ENCODE measurements around the gene EPB41L4B. TPM values are rescaled to one million over a fixed set of nuclear protein-coding genes. Genes with fewer than 3 reads are reported as not detected.

EPB41L4B gene
- polyA plus RNA-seq, 3 donors from 2014 or later: not detected

- Mint-ChIP-seq H3K4me1 (no peaks in the 10 kb centered on the region), H3K9me3 (no peaks in the 10 kb centered on the region), H3K4me3 (no peak overlapping the region), H3K27me3 (ENCODE audit: low read depth in 3 of 3) (peaks cover 0 to 2% (median 2%) of the 10 kb centered on the region in 3 donors), H3K36me3 (no peaks in the 10 kb centered on the region), H3K27ac (no peak overlapping the region)
- DNase-seq: no peak
Observed at GRCh38 chr9:109267555-109267954, 53.3 kb downstream of the EPB41L4B start.

- no peak overlapping the region for H3K4me3 Mint-ChIP-seq
- peaks cover 2 to 4% (median 2%) of the 10 kb centered on the region in 3 donors for H3K27me3 Mint-ChIP-seq (ENCODE audit: low read depth in 3 of 3)
- H3K27ac Mint-ChIP-seq: no peak overlapping the region
- H3K36me3 Mint-ChIP-seq: no peaks in the 10 kb centered on the region
- H3K9me3 Mint-ChIP-seq: no peaks in the 10 kb centered on the region
- no peaks in the 10 kb centered on the region for H3K4me1 Mint-ChIP-seq
- DNase-seq: no peak
Observed at GRCh38 chr9:109264877-109265587, 55.8 kb downstream of the EPB41L4B start.

DNA sequence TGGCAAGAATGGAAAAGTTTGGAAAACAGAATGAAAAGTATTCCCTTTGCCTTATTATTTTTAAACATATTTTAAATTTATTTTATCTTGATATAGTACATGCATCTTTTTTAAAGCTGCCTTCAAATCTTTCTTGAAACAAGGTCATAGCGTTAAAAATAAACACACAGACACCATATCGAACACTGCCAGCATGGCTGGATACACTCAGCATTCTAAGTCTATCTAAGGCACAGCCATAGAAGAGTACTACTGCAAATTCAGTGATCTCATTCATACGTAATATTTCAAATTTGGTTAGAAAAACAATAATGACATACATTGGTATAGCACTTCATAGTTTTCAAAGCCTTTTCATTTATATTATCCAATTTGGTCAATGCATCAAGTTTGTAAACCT, 57.5 kb downstream of the EPB41L4B start:
- Mint-ChIP-seq H3K36me3 (no peaks in the 10 kb centered on the region), H3K4me1 (no peaks in the 10 kb centered on the region), H3K4me3 (no peak overlapping the region), H3K27me3 (ENCODE audit: low read depth in 3 of 3) (peaks cover 2 to 4% (median 2%) of the 10 kb centered on the region in 3 donors), H3K9me3 (no peaks in the 10 kb centered on the region), H3K27ac (no peak overlapping the region)
- DNase-seq: no peak

GRCh38 chr9:109258481-109259302, 62.2 kb downstream of the EPB41L4B start:
- DNase-seq: no peak
- Mint-ChIP-seq H3K27me3 (ENCODE audit: low read depth in 3 of 3) (peaks cover 2 to 4% (median 2%) of the 10 kb centered on the region in 3 donors), H3K36me3 (no peaks in the 10 kb centered on the region), H3K9me3 (no peaks in the 10 kb centered on the region), H3K4me3 (no peak overlapping the region), H3K4me1 (no peaks in the 10 kb centered on the region), H3K27ac (no peak overlapping the region)

DNA sequence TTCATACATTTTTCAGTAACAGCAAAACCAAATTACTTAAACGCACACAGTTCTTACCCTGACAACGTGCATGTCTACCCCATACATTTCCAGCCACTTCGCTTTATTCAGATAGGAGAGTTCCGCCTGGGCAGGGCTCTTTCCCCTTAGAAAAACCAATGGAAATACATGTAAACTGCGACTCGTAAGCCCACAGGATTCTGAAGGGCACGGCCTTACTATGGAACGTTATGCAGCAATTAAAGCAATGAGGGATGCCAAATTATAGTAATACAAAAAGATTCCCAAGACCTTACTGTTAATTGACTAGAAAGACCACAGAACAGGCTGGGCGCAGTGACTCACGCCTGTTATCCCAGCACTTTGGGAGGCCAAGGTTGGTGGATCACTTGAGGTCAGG, 64.5 kb downstream of the EPB41L4B start:
- Mint-ChIP-seq H3K27ac (no peak overlapping the region), H3K27me3 (ENCODE audit: low read depth in 3 of 3) (no peaks in the 10 kb centered on the region), H3K36me3 (no peaks in the 10 kb centered on the region), H3K4me3 (no peak overlapping the region), H3K4me1 (no peaks in the 10 kb centered on the region), H3K9me3 (no peaks in the 10 kb centered on the region)
- DNase-seq: no peak

- no peaks in the 10 kb centered on the region for H3K27me3 Mint-ChIP-seq (ENCODE audit: low read depth in 3 of 3)
- no peaks in the 10 kb centered on the region for H3K4me1 Mint-ChIP-seq
Observed at GRCh38 chr9:109255394-109255793, 65.5 kb downstream of the EPB41L4B start.

DNA sequence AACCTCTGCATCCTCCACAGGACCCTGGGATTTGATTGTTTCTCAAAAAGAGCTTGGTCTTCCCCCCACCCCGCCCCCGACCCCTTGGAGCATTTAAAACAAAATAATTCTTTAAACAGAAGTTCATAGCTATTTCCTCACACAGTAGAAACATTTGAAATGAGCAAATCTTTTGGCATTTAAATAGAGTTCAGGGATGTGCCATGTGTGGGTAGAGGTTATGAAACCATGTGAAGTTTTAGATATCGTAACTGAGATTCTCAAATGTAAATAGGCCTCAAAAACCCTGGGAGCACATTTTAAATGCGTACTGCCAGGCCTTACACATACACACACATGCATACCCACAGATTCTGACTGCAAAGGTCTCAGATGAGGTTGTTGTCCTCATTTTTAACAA, 66.5 kb downstream of the EPB41L4B start:
- Mint-ChIP-seq H3K27me3 (ENCODE audit: low read depth in 3 of 3) (peaks cover 0 to 3% (median 0%) of the 10 kb centered on the region in 3 donors), H3K27ac (no peak overlapping the region), H3K4me3 (no peak overlapping the region), H3K36me3 (no peaks in the 10 kb centered on the region), H3K9me3 (no peaks in the 10 kb centered on the region), H3K4me1 (no peaks in the 10 kb centered on the region)
- DNase-seq: no peak

More at GRCh38 chr9:109255394-109255793, 65.5 kb downstream of the EPB41L4B start:
- H3K36me3 Mint-ChIP-seq: no peaks in the 10 kb centered on the region
- no peak overlapping the region for H3K4me3 Mint-ChIP-seq
- no peaks in the 10 kb centered on the region for H3K9me3 Mint-ChIP-seq
- no peak overlapping the region for H3K27ac Mint-ChIP-seq
- DNase-seq: no peak

DNA sequence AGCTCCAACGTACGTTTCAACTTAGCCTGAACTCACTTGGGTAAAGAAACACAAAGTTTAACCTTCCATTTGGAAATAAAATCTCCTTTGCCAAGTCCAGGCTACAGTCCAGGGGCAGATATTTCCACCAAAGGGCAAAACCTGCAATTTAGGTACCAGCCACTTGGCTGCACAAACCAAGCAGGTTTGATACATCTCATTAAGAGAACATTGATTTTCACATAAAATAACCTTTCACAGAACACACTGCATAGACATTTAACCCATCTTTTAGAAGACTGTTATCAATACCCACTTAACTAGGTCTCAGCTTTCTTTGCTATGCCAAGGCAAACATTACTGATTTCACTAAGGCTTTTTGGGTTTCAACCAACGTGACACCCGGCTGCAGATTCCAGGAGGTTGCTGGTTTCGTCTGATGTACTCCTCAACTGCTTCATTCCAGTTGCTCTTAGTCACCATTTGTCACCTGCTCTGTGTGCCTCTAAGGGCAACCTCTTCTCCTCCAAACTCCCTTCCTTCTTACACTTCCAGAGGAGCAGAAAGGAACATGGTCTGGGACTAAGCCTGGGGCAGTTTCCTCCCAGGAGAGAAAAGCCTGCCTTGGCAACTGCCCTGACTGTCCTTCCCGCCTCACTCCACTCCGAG, 67.1 kb downstream of the EPB41L4B start:
- no peak overlapping the region for H3K4me3 Mint-ChIP-seq
- peaks cover 0 to 3% (median 0%) of the 10 kb centered on the region in 3 donors for H3K27me3 Mint-ChIP-seq (ENCODE audit: low read depth in 3 of 3)
- DNase-seq: no peak
- no peaks in the 10 kb centered on the region for H3K36me3 Mint-ChIP-seq
- no peak overlapping the region for H3K27ac Mint-ChIP-seq
- H3K9me3 Mint-ChIP-seq: no peaks in the 10 kb centered on the region
- H3K4me1 Mint-ChIP-seq: no peaks in the 10 kb centered on the region

DNA sequence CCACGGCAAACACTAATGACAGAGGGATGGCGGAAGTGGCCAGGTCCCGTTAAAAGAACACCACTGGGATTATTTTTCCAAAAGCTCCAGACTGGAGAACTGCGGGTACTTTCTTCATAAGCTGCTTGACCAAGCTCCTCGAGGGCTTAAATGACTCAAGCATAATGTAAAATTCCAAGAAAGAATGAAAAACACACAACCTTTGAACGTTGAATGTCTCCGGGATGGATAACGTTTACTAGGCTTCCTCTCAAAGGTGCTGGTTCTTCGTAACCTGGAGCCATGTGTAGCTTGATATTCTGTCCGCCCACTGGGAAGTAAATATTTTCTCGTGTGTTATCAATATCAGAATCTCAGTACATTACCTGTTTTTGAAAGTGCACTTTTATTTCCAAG, 67.6 kb downstream of the EPB41L4B start:
- Mint-ChIP-seq H3K9me3 (no peaks in the 10 kb centered on the region), H3K36me3 (no peaks in the 10 kb centered on the region), H3K27me3 (ENCODE audit: low read depth in 3 of 3) (peaks cover 0 to 3% (median 0%) of the 10 kb centered on the region in 3 donors), H3K4me3 (no peak overlapping the region), H3K27ac (no peak overlapping the region), H3K4me1 (no peaks in the 10 kb centered on the region)
- no peak for DNase-seq

DNA sequence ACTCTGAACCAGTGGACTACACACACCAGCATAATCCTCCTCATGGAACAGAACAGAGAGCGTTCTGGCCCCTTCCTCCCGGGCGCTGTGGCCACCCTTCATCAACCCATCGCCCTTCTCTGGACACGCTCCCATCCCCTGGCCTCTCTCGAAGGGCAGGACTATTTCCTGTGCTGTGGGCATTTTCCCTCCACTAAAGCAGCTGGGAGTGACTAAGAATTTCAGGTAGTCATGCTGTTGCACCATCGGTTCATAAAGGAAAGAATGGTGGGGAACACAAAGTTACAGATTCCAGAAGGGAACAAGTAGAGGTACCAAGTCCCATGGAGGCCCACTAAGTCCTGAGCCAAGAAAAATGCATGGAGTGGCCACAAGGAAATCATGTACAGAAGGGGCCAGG, 68.6 kb downstream of the EPB41L4B start:
- Mint-ChIP-seq H3K36me3 (no peaks in the 10 kb centered on the region), H3K27ac (no peak overlapping the region), H3K4me1 (no peaks in the 10 kb centered on the region), H3K9me3 (no peaks in the 10 kb centered on the region), H3K27me3 (ENCODE audit: low read depth in 3 of 3) (peaks cover 0 to 3% (median 0%) of the 10 kb centered on the region in 3 donors), H3K4me3 (no peak overlapping the region)
- DNase-seq: no peak

DNA sequence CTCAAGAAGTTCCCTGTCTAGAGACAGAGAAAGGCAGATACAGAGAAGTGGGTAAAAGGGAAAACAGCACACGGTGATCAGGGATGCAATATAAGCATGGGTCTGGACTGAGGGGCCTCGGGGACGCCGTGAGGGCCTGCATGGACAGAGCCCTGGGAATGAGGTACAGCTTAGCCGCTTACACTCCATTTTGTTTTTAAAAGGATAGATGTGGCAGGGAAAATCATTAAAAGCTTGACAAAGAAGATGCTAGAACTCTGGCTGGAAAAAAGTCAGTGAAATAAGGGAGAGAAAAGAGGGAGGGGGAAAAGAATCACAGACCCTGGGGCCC, 69.1 kb downstream of the EPB41L4B start:
- H3K27ac Mint-ChIP-seq: no peak overlapping the region
- H3K4me1 Mint-ChIP-seq: no peaks in the 10 kb centered on the region
- no peak overlapping the region for H3K4me3 Mint-ChIP-seq
- H3K36me3 Mint-ChIP-seq: no peaks in the 10 kb centered on the region
- peaks cover 0 to 3% (median 0%) of the 10 kb centered on the region in 3 donors for H3K27me3 Mint-ChIP-seq (ENCODE audit: low read depth in 3 of 3)
- H3K9me3 Mint-ChIP-seq: no peaks in the 10 kb centered on the region
- no peak for DNase-seq

GRCh38 chr9:109251080-109251775, 69.6 kb downstream of the EPB41L4B start:
- H3K9me3 Mint-ChIP-seq: no peaks in the 10 kb centered on the region
- H3K4me3 Mint-ChIP-seq: no peak overlapping the region
- H3K36me3 Mint-ChIP-seq: no peaks in the 10 kb centered on the region

DNA sequence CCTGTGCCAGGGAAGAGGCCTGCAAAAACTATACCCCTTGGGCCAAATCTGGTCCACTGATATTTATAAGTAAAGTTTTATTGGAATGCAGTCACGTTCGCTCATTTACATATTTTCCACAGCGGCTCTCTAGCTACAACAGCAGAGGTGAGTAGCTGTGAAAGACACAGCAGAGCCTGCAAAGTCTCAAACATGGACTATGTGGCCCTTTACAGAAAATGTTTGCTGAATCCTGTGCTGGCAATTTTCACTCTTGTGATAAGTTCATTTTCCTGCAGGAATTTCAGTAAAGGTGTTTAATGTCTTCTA, 70.1 kb downstream of the EPB41L4B start:
- no peak overlapping the region for H3K4me3 Mint-ChIP-seq
- no peaks in the 10 kb centered on the region for H3K9me3 Mint-ChIP-seq
- DNase-seq: no peak
- peaks cover 0 to 3% (median 0%) of the 10 kb centered on the region in 3 donors for H3K27me3 Mint-ChIP-seq (ENCODE audit: low read depth in 3 of 3)
- H3K27ac Mint-ChIP-seq: no peak overlapping the region
- no peaks in the 10 kb centered on the region for H3K36me3 Mint-ChIP-seq
- no peaks in the 10 kb centered on the region for H3K4me1 Mint-ChIP-seq

More at GRCh38 chr9:109251080-109251775, 69.6 kb downstream of the EPB41L4B start:
- no peak overlapping the region for H3K27ac Mint-ChIP-seq
- peaks cover 0 to 3% (median 0%) of the 10 kb centered on the region in 3 donors for H3K27me3 Mint-ChIP-seq (ENCODE audit: low read depth in 3 of 3)
- DNase-seq: no peak
- no peaks in the 10 kb centered on the region for H3K4me1 Mint-ChIP-seq

DNA sequence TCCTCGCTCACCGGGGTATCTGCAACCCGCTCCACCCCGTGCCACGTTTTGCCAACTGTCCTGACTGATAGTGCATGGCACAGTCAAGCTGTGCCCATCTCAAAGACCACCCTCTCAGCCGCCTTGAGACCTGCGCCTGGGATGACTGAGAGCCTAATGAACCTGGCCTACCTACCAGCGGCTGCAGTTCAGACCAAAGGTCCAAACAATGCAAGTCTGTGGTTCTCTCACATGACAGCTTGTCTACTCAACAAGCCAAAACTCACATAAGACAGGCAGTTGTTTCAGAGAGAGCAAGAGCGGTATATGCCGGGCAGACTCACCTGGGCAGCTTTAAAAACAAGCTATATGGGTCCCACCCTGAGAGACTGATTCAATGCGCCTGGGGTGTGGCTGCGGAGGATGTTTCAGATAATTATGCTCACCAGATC, 70.5 kb downstream of the EPB41L4B start:
- H3K27ac Mint-ChIP-seq: no peak overlapping the region
- no peak for DNase-seq
- no peaks in the 10 kb centered on the region for H3K4me1 Mint-ChIP-seq
- no peak overlapping the region for H3K4me3 Mint-ChIP-seq
- H3K9me3 Mint-ChIP-seq: no peaks in the 10 kb centered on the region
- no peaks in the 10 kb centered on the region for H3K36me3 Mint-ChIP-seq
- H3K27me3 Mint-ChIP-seq (ENCODE audit: low read depth in 3 of 3): peaks cover 0 to 3% (median 0%) of the 10 kb centered on the region in 3 donors

Data from immature natural killer cell (primary cell).